Astrocyte (in vitro differentiated cells and primary cell): Measurements from ENCODE around the gene CHCHD5. TPM values are rescaled to one million over a fixed set of nuclear protein-coding genes. Genes with fewer than 3 reads are reported as not detected.
A peak's percentile ranks its signal among the peaks of the same experiment; 100 is the strongest.

Experiments
- DNase-seq: peaks from one replicate; pipeline ENCODE4 v3.0.0-alpha.2; 2010; ENCODE audit warnings: low read depth
- FAIRE-seq: peaks from 2 replicates; lab custom pipeline; 2011; peaks lifted over from hg19 to GRCh38; lab: Jason Lieb, UNC
- H2AFZ ChIP-seq: 2 replicates; pipeline ENCODE4 v1.6.0; 2012; ENCODE audit warnings: low read depth, low read length, inconsistent platforms
- H3K27ac ChIP-seq: 2 replicates; pipeline ENCODE4 v1.5.1; 2011; ENCODE audit warnings: low read depth, low read length, inconsistent platforms
- H3K27me3 ChIP-seq: 2 replicates; pipeline ENCODE4 v1.6.0; 2011; ENCODE audit warnings: low read length, inconsistent platforms; ENCODE audit not compliant: insufficient read depth
- H3K36me3 ChIP-seq: 2 replicates; pipeline ENCODE4 v1.5.1; 2011; ENCODE audit warnings: low read length, inconsistent platforms; ENCODE audit not compliant: insufficient read depth
- H3K4me1 ChIP-seq: 2 replicates; pipeline ENCODE4 v1.5.1; 2011; ENCODE audit warnings: low read length, inconsistent platforms; ENCODE audit not compliant: insufficient read depth
- H3K4me2 ChIP-seq: 2 replicates; pipeline ENCODE4 v1.6.0; 2012; ENCODE audit warnings: low read length, inconsistent platforms
- H3K4me3 ChIP-seq: 2 replicates; pipeline ENCODE4 v1.5.1; 2011; ENCODE audit warnings: low read depth, mild to moderate bottlenecking, low read length, inconsistent platforms; ENCODE audit not compliant: insufficient read depth
- H3K79me2 ChIP-seq: 2 replicates; pipeline ENCODE4 v1.6.0; 2012; ENCODE audit warnings: mild to moderate bottlenecking, low read length, inconsistent platforms; ENCODE audit not compliant: insufficient read depth
- H3K9ac ChIP-seq: 2 replicates; pipeline ENCODE4 v1.6.0; 2012; ENCODE audit warnings: mild to moderate bottlenecking, low read length, inconsistent platforms
- H3K9me3 ChIP-seq: 2 replicates; pipeline ENCODE4 v1.5.1; 2012; ENCODE audit warnings: low read depth, mild to moderate bottlenecking, low read length, inconsistent platforms; ENCODE audit not compliant: insufficient read depth
- H4K20me1 ChIP-seq: 2 replicates; pipeline ENCODE4 v1.6.0; 2012; ENCODE audit warnings: low read length, inconsistent platforms; ENCODE audit not compliant: insufficient read depth
- H3K27ac Mint-ChIP-seq: one replicate; pipeline ENCODE4 v1.8.0; 2021; ENCODE audit warnings: mild to moderate bottlenecking, mixed read lengths; ENCODE audit not compliant: unreplicated experiment
- H3K27me3 Mint-ChIP-seq: one replicate; pipeline ENCODE4 v1.8.0; 2021; ENCODE audit warnings: low read depth, mixed read lengths; ENCODE audit not compliant: unreplicated experiment
- H3K36me3 Mint-ChIP-seq: one replicate; pipeline ENCODE4 v1.8.0; 2021; ENCODE audit warnings: low read depth, mixed read lengths; ENCODE audit not compliant: unreplicated experiment
- H3K4me1 Mint-ChIP-seq: one replicate; pipeline ENCODE4 v1.8.0; 2021; ENCODE audit warnings: low read depth, mixed read lengths; ENCODE audit not compliant: unreplicated experiment
- H3K4me3 Mint-ChIP-seq: one replicate; pipeline ENCODE4 v1.8.0; 2021; ENCODE audit warnings: mild to moderate bottlenecking, moderate library complexity, mixed read lengths; ENCODE audit not compliant: unreplicated experiment
- H3K9me3 Mint-ChIP-seq: one replicate; pipeline ENCODE4 v1.8.0; 2021; ENCODE audit warnings: mild to moderate bottlenecking, mixed read lengths; ENCODE audit not compliant: unreplicated experiment
- CTCF ChIP-seq: IDR thresholded peaks from 2 replicates; pipeline ENCODE4 v1.5.1; 2011; ENCODE audit warnings: low read depth, mild to moderate bottlenecking, inconsistent platforms, low read length, moderate library complexity; ENCODE audit not compliant: insufficient read depth
- EZH2 ChIP-seq: IDR thresholded peaks from 2 replicates; pipeline ENCODE4 v1.6.1; 2012; ENCODE audit warnings: mild to moderate bottlenecking, low read length, inconsistent platforms; ENCODE audit not compliant: insufficient read depth
- total RNA-seq: library from RNA; stranded (reverse); gene quantifications from 2 replicates; pipeline ENCODE4 v1.2.1, GENCODE V29; 2021

CHCHD5 gene
- total RNA-seq, 1 donor from 2014 or later: 17.9 TPM

GRCh38 chr2:112580084-112580483 lies 4.3 kb upstream of the CHCHD5 start:
- Histone ChIP-seq H3K27ac (no peak overlapping the region), H3K9me3 (no peaks in the 10 kb centered on the region), H3K4me1 (peaks cover 13% of the 10 kb centered on the region), H3K9ac (no peak overlapping the region), H2AFZ (no peak overlapping the region), H3K79me2 (peaks cover 2% of the 10 kb centered on the region), H3K27me3 (no peaks in the 10 kb centered on the region), H3K36me3 (peaks cover 6% of the 10 kb centered on the region), H4K20me1 (no peaks in the 10 kb centered on the region), H3K4me2 (no peak overlapping the region), H3K4me3 (no peak overlapping the region)
- H3K36me3 Mint-ChIP-seq: peaks cover under 1% of the 10 kb centered on the region
- no peak for FAIRE-seq
- no peak for DNase-seq
- no peaks in the 10 kb centered on the region for H3K27me3 Mint-ChIP-seq
- H3K4me1 Mint-ChIP-seq: peaks cover 16% of the 10 kb centered on the region
- no peak overlapping the region for H3K4me3 Mint-ChIP-seq
- no peaks in the 10 kb centered on the region for H3K9me3 Mint-ChIP-seq
- TF ChIP-seq CTCF: no peak
- no peak for TF ChIP-seq EZH2
- H3K27ac Mint-ChIP-seq: no peak overlapping the region

GRCh38 chr2:112582314-112582746 lies 2.1 kb upstream of the CHCHD5 start:
- peak overlapping the region; percentile 30 for H3K4me2 ChIP-seq
- DNase-seq: peak; percentile 30
- no peaks in the 10 kb centered on the region for H3K27me3 Mint-ChIP-seq
- no peak overlapping the region for H3K4me3 ChIP-seq
- peaks cover 2% of the 10 kb centered on the region for H3K36me3 Mint-ChIP-seq
- H3K4me1 ChIP-seq: peaks cover 16% of the 10 kb centered on the region
- no peak overlapping the region for H3K27ac Mint-ChIP-seq
- H3K9ac ChIP-seq: no peak overlapping the region
- H2AFZ ChIP-seq: no peak overlapping the region
- no peaks in the 10 kb centered on the region for H4K20me1 ChIP-seq
- no peaks in the 10 kb centered on the region for H3K9me3 Mint-ChIP-seq
- H3K79me2 ChIP-seq: peaks cover 8% of the 10 kb centered on the region
- no peaks in the 10 kb centered on the region for H3K9me3 ChIP-seq
- H3K4me3 Mint-ChIP-seq: peak overlapping the region; percentile 54
- H3K27ac ChIP-seq: no peak overlapping the region
- FAIRE-seq: no peak
- H3K27me3 ChIP-seq: no peaks in the 10 kb centered on the region
- H3K4me1 Mint-ChIP-seq: peaks cover 19% of the 10 kb centered on the region
- TF ChIP-seq EZH2 (no peak), CTCF (peak; percentile 51)
- H3K36me3 ChIP-seq: no peaks in the 10 kb centered on the region

- H3K4me3 Mint-ChIP-seq: peak overlapping the region; percentile 88
- peak overlapping the region; percentile 93 for H3K4me2 ChIP-seq
- H3K9me3 Mint-ChIP-seq: no peaks in the 10 kb centered on the region
- H3K4me1 ChIP-seq: peaks cover 16% of the 10 kb centered on the region
- no peak for DNase-seq
- no peaks in the 10 kb centered on the region for H4K20me1 ChIP-seq
- peak overlapping the region; percentile 93 for H3K27ac ChIP-seq
- no peak for FAIRE-seq
- peak overlapping the region; percentile 83 for H3K4me3 ChIP-seq
- peak overlapping the region; percentile 86 for H2AFZ ChIP-seq
- H3K9me3 ChIP-seq: no peaks in the 10 kb centered on the region
- peak overlapping the region; percentile 82 for H3K27ac Mint-ChIP-seq
- H3K79me2 ChIP-seq: peaks cover 8% of the 10 kb centered on the region
- H3K36me3 ChIP-seq: no peaks in the 10 kb centered on the region
- H3K36me3 Mint-ChIP-seq: peaks cover 6% of the 10 kb centered on the region
- H3K27me3 Mint-ChIP-seq: no peaks in the 10 kb centered on the region
- TF ChIP-seq CTCF (no peak), EZH2 (no peak)
- peaks cover 15% of the 10 kb centered on the region for H3K4me1 Mint-ChIP-seq
- H3K27me3 ChIP-seq: no peaks in the 10 kb centered on the region
- H3K9ac ChIP-seq: peak overlapping the region; percentile 87
Observed at GRCh38 chr2:112583497-112584133, 794 bp upstream of the CHCHD5 start.
